ENCODE data around the gene ABCC3. TPM values are rescaled to one million over a fixed set of nuclear protein-coding genes. Genes with fewer than 3 reads are reported as not detected.

Gene ABCC3
- total RNA-seq, 3 donors from 2014 or later = 6.1 to 122 (median 81.0) TPM

DNA sequence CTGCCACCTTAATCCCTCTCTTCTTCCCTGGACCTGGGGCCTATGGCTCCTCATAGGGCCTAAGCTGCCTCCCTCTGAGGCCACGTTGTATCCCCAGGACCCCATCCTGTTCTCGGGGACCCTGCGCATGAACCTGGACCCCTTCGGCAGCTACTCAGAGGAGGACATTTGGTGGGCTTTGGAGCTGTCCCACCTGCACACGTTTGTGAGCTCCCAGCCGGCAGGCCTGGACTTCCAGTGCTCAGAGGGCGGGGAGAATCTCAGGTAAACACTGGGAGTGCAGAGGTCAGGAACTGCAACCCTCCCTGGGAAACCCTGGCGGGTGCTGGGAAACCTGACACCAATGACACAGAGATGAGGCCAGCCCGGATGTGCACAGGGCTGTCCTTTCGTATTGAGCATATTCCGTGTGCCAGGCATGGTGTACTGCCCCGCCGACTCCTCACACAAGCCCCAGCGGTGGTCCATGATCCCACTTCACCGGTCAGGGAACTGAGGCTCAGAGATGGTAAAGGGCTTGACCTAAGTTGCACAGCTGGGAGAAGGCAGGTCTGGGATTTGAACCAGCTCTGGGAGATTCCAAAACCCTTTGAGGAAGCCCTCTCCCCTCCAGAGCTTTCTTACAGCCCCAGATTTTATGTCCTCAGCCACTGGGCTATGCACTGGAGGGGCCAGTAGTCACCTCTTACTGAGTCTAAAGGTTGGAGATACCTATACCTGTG is 50.1 kb downstream of the ABCC3 start:
- DNase-seq (ENCODE audit: low spot score in 2 of 2) = peak in 1 of 2 donors; percentile 68
- H3K27ac ChIP-seq = no peak overlapping the region
- H3K4me1 ChIP-seq = peaks cover 4 to 10% of the 10 kb centered on the region in 2 donors
- intact Hi-C loops (cut with DNase I; ENCODE audit: low total_unique reads) = loop anchor here (10.0 kb wide), 1 partner anchor 50 kb away; the partner anchor contains the start of gene ABCC3
- no peaks in the 10 kb centered on the region for H3K27me3 ChIP-seq
- no peaks in the 10 kb centered on the region for H3K9me3 ChIP-seq
- H3K36me3 ChIP-seq = no peaks in the 10 kb centered on the region
- TF ChIP-seq, protein P1, sequence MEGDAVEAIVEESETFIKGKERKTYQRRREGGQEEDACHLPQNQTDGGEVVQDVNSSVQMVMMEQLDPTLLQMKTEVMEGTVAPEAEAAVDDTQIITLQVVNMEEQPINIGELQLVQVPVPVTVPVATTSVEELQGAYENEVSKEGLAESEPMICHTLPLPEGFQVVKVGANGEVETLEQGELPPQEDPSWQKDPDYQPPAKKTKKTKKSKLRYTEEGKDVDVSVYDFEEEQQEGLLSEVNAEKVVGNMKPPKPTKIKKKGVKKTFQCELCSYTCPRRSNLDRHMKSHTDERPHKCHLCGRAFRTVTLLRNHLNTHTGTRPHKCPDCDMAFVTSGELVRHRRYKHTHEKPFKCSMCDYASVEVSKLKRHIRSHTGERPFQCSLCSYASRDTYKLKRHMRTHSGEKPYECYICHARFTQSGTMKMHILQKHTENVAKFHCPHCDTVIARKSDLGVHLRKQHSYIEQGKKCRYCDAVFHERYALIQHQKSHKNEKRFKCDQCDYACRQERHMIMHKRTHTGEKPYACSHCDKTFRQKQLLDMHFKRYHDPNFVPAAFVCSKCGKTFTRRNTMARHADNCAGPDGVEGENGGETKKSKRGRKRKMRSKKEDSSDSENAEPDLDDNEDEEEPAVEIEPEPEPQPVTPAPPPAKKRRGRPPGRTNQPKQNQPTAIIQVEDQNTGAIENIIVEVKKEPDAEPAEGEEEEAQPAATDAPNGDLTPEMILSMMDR (IDR thresholded peaks at IDR 0.05) = no peak
- TF ChIP-seq POLR2A (IDR thresholded peaks at IDR 0.05) (no peak), POLR2AphosphoS5 (IDR thresholded peaks at IDR 0.05) (no peak)
- H3K4me3 ChIP-seq = no peak overlapping the region

DNA sequence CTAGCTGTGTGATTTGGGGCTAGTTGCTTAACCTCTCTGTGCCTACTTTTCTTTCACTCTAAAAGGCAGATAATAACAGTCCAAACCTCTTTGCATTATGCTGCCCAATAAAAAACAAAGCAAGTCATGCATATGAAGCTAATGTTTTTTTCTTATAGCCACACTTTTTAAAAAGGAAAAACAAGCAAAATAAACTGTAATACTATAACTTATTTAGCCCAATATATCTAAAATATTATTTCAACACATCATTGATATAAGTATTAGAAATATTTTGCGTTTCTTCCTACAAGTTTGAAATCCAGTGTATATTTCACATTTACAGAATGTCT is 50.6 kb downstream of the ABCC3 start:
- intact Hi-C loops (cut with DNase I; ENCODE audit: low total_unique reads) = loop anchor here (10.0 kb wide), 1 partner anchor 50 kb away; the partner anchor contains the start of gene ABCC3
- no peak for DNase-seq (ENCODE audit: low spot score in 2 of 2)
- H3K4me1 ChIP-seq = peaks cover 4 to 10% of the 10 kb centered on the region in 2 donors

DNA sequence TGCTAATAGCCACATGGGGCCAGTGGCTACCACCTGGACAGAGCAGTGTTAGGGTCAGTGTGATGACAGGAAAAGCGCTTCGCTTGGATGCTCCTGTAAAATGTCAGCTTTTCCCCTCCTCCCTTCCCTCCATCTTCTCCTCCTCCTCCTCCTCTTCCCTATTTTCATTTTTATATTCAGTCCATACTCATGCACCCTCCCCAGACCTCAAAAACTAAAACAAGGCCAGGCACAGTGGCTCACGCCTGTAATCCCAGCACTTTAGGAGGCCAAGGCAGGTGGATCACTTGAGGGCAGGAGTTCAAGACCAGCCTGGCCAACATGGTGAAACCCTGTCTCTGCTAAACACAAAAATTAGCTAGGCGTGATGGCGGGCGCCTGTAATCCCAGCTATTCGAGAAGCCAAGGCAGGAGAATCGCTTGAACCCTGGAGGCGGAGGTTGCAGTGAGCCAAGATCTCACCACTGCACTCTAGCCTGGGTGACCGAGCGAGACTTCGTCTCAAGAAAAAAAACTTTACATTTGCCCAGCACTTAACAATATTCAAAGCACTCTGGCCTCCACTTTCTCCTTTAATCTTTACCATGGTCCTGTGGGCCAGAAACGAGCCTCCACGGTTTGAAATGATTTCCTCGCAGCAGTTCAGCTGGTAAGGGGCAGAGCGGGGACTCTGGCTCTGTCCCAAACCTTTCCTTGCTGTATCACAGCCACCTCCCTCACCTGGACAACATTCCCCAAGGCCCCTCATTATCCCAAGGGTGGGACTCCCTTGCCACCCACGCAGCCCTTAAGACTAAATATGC is 51.2 kb downstream of the ABCC3 start:
- DNase-seq (ENCODE audit: low spot score in 2 of 2) = no peak
- Histone ChIP-seq H3K4me3 (no peak overlapping the region), H3K9me3 (no peaks in the 10 kb centered on the region), H3K27me3 (no peaks in the 10 kb centered on the region), H3K27ac (peak overlapping the region; percentile 41 to 83), H3K4me1 (peaks cover 6 to 10% of the 10 kb centered on the region in 2 donors), H3K36me3 (no peaks in the 10 kb centered on the region)
- intact Hi-C loops (cut with DNase I; ENCODE audit: low total_unique reads) = loop anchor here (10.0 kb wide), 1 partner anchor 51 kb away; the partner anchor contains the start of gene ABCC3
- TF ChIP-seq, protein P1 (IDR thresholded peaks at IDR 0.05) = no peak
- no peak for TF ChIP-seq POLR2AphosphoS5 (IDR thresholded peaks at IDR 0.05)
- no peak for TF ChIP-seq POLR2A (IDR thresholded peaks at IDR 0.05)

More for the DNA sequence above, 50.6 kb downstream of the ABCC3 start:
- no peak for TF ChIP-seq POLR2A (IDR thresholded peaks at IDR 0.05)
- no peak overlapping the region for H3K27ac ChIP-seq
- no peaks in the 10 kb centered on the region for H3K36me3 ChIP-seq
- H3K4me3 ChIP-seq = no peak overlapping the region
- no peaks in the 10 kb centered on the region for H3K9me3 ChIP-seq
- no peaks in the 10 kb centered on the region for H3K27me3 ChIP-seq

DNA sequence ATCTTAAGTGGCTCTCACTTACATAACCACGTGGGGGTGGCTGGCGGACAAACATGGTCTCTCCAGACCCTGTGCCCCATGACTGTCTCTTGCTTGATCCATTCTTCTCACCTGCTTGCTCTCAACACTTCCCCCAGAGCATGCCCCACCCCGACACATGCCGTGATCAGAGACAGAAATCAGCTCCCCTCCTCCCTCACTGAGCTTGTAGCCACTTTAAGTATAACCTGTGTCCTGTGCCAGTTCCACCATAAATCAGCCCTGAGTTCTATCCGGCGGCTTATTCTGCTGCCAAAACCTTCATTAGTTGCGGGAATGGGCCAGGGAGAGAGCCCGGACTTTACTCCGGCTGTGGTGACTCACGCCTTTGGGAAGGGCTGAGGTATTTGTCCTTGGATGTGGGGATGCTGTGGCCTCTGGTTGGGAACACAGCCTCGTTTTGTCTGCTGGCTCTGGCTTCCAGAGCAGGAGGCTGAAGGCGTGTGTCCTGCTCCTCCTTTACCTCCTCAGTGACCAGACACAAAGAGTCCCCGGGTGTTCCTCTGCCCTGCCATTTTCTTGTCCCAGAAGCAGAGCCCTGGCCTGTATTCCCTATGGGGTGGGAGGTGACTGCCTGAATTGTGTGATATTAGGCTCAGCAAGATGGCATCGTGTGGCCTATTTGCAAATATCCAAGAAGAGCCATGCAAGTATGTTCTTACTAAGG is 52.0 kb downstream of the ABCC3 start:
- H3K27ac ChIP-seq = peak overlapping the region; percentile 41 to 83
- TF ChIP-seq POLR2AphosphoS5 (IDR thresholded peaks at IDR 0.05) = peak; percentile 17 to 52 (median 42)
- TF ChIP-seq POLR2A (IDR thresholded peaks at IDR 0.05) = no peak
- DNase-seq (ENCODE audit: low spot score in 2 of 2) = peak in 1 of 2 donors; percentile 73
- H3K4me1 ChIP-seq = peaks cover 10 to 12% of the 10 kb centered on the region in 2 donors
- no peaks in the 10 kb centered on the region for H3K36me3 ChIP-seq
- intact Hi-C loops (cut with DNase I; ENCODE audit: low total_unique reads) = loop anchor here (10.0 kb wide), 1 partner anchor 52 kb away; the partner anchor contains the start of gene ABCC3
- no peaks in the 10 kb centered on the region for H3K9me3 ChIP-seq
- H3K4me3 ChIP-seq = no peak overlapping the region
- no peaks in the 10 kb centered on the region for H3K27me3 ChIP-seq

DNA sequence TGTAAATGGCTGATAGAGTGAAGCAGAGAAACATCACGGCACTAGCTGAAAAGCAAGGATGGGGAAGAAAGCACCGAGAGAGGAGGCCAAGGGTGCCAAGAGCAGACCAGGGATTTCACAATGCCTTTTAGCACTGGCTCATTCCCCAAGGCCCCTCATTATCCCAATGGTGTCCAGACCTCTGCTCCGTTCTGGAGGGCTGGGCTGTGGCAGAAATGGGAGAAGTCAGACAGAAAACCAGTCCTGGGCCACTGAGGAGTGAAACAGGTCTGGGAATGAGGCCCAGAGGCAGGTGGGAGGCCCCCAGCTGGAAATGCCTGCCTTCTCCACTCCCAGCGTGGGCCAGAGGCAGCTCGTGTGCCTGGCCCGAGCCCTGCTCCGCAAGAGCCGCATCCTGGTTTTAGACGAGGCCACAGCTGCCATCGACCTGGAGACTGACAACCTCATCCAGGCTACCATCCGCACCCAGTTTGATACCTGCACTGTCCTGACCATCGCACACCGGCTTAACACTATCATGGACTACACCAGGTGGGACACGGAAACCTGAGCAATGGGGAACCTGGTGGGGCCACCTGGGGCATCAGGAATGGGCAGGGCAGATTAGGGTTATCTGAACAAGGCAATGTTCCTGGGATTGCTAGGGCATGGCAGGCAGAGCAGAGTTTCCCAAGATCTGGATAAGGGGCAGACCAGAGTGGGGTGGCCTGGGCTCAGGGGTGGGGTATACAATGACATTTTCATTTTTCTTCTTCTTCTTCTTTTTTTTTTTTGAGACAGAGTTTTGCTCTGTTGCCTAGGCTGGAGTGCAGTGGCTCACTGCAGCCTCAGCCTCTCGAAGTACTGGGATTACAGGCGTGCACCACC is 52.8 kb downstream of the ABCC3 start:
- intact Hi-C loops (cut with DNase I; ENCODE audit: low total_unique reads) = loop anchor here (10.0 kb wide), 1 partner anchor 53 kb away; the partner anchor contains the start of gene ABCC3

More for the DNA sequence above, 52.8 kb downstream of the ABCC3 start:
- TF ChIP-seq POLR2AphosphoS5 (IDR thresholded peaks at IDR 0.05) (no peak), POLR2A (IDR thresholded peaks at IDR 0.05) (no peak)
- TF ChIP-seq, protein P1 (IDR thresholded peaks at IDR 0.05) = no peak
- Histone ChIP-seq H3K4me3 (no peak overlapping the region), H3K4me1 (peaks cover 10 to 12% of the 10 kb centered on the region in 2 donors), H3K9me3 (no peaks in the 10 kb centered on the region), H3K27ac (peak overlapping the region; percentile 41 to 83), H3K27me3 (no peaks in the 10 kb centered on the region), H3K36me3 (no peaks in the 10 kb centered on the region)
- no peak for DNase-seq (ENCODE audit: low spot score in 2 of 2)

Data from breast epithelium (tissue), 4 donors.